ENCODE results near the gene ZNF598.

DNA sequence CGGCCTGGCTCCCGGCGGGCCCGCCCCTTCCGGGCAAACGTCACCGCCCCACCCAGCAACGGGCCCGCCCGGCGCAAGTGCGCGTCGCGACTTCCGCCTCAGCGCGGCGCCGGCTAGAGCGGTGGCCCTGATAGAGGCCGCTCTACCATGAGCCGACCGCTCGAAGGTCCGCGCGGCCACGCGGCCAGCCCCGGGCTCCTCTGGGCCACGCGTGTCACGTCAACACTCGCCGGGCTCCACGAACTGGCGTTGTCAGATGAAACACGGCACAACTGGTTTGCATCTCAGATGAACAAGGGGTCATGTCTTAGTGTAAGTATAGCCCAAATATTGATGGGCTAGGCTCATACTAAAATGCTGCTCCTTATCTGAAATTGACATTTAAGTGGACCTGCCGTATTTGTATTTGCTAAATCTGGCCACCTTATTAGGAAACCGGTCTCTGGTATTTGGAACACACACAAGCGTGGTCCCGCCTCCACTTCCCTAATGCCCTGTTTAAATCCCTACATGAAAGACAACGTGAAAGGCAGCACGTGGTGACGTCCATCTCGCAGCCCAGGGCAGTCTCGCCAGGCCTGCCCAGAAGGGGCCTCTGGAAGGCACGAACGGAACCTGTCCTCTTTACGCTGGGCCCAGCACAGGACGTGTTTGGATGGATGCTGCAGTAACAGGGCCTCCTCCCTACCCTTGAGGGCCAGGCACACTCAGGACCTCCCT, at the start of gene ZNF598:
- TF ChIP-seq, protein P1, sequence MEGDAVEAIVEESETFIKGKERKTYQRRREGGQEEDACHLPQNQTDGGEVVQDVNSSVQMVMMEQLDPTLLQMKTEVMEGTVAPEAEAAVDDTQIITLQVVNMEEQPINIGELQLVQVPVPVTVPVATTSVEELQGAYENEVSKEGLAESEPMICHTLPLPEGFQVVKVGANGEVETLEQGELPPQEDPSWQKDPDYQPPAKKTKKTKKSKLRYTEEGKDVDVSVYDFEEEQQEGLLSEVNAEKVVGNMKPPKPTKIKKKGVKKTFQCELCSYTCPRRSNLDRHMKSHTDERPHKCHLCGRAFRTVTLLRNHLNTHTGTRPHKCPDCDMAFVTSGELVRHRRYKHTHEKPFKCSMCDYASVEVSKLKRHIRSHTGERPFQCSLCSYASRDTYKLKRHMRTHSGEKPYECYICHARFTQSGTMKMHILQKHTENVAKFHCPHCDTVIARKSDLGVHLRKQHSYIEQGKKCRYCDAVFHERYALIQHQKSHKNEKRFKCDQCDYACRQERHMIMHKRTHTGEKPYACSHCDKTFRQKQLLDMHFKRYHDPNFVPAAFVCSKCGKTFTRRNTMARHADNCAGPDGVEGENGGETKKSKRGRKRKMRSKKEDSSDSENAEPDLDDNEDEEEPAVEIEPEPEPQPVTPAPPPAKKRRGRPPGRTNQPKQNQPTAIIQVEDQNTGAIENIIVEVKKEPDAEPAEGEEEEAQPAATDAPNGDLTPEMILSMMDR (IDR thresholded peaks at IDR 0.05), result peak in 3 of 6 experiments; percentile 3 to 16 (median 11)
- TF ChIP-seq POLR2A (IDR thresholded peaks at IDR 0.05) (peak in 3 of 4 donors; percentile 49 to 94 (median 88)), POLR2AphosphoS5 (IDR thresholded peaks at IDR 0.05) (peak; percentile 80 to 93)

Data from upper lobe of left lung (tissue), 4 donors.